SU-DHL-6 (cell line): ENCODE measurements around the gene RALGPS1.

Experiments
- H2AFZ ChIP-seq: fragments of 200-600 bp; sonication (generic); 2 replicates; pipeline ENCODE4 v1.6.1; 2014; ENCODE audit warnings: low read depth, mild to moderate bottlenecking, moderate library complexity, mixed read lengths, antibody characterized with exemption, low read length; ENCODE audit not compliant: severe bottlenecking
- H3F3A ChIP-seq: fragments of 200-600 bp; shearing (Covaris generic); 2 replicates; pipeline ENCODE4 v1.6.0; 2016; ENCODE audit warnings: antibody characterized with exemption, mild to moderate bottlenecking; ENCODE audit not compliant: insufficient read depth
- H3K27ac ChIP-seq: fragments of 200-600 bp; sonication (generic); 2 replicates; pipeline ENCODE4 v1.5.1; 2016; ENCODE audit warnings: low read depth, mild to moderate bottlenecking, low read length, moderate library complexity, mixed read lengths
- H3K27me3 ChIP-seq: fragments of 200-600 bp; sonication (generic), shearing (Covaris generic); 2 replicates; pipeline ENCODE4 v1.6.0; 2014; ENCODE audit warnings: mild to moderate bottlenecking, low read length
- H3K36me3 ChIP-seq: fragments of 200-600 bp; sonication (generic); 2 replicates; pipeline ENCODE4 v1.6.1; 2014; ENCODE audit warnings: mild to moderate bottlenecking, low read length, mixed read lengths
- H3K4me2 ChIP-seq: fragments of 300-600, 200-600 bp; shearing (Covaris generic), sonication (generic); 2 replicates; pipeline ENCODE4 v1.6.0; 2014; ENCODE audit warnings: low read length, low read depth, mild to moderate bottlenecking; ENCODE audit not compliant: poor library complexity, severe bottlenecking
- H3K4me3 ChIP-seq: fragments of 200-600 bp; sonication (generic); 2 replicates; pipeline ENCODE4 v1.5.1; 2014; ENCODE audit warnings: antibody characterized with exemption, low read length, mild to moderate bottlenecking, mixed read lengths; ENCODE audit not compliant: insufficient read depth, poor library complexity, severe bottlenecking
- H3K79me2 ChIP-seq: fragments of 200-600 bp; sonication (generic); 2 replicates; pipeline ENCODE4 v1.6.1; 2014; ENCODE audit warnings: mild to moderate bottlenecking, low read length, moderate library complexity; ENCODE audit not compliant: insufficient read depth
- H3K9ac ChIP-seq: fragments of 200-600 bp; sonication (generic); 2 replicates; pipeline ENCODE4 v1.7.0; 2014; ENCODE audit warnings: mild to moderate bottlenecking, low read length
- H3K9me2 ChIP-seq: fragments of 200-600 bp; sonication (generic); replicated peaks from 2 replicates; pipeline ENCODE4 v1.6.1; 2014; ENCODE audit warnings: low read length; ENCODE audit not compliant: insufficient read depth
- H3K9me3 ChIP-seq: fragments of 200-600 bp; sonication (generic); 2 replicates; pipeline ENCODE4 v1.6.1; 2014; ENCODE audit warnings: low read length, mixed read lengths; ENCODE audit not compliant: insufficient read depth
- H4K20me1 ChIP-seq: fragments of 200-600 bp; sonication (generic); 2 replicates; pipeline ENCODE4 v1.6.1; 2014; ENCODE audit warnings: low read depth, mild to moderate bottlenecking, antibody characterized with exemption, low read length, moderate library complexity, mixed read lengths
- EZH2phosphoT487 ChIP-seq: fragments of 200-600 bp; sonication (generic), shearing (Covaris generic); conservative IDR thresholded peaks from 2 replicates; pipeline ENCODE4 v1.6.1; 2018; ENCODE audit warnings: mild to moderate bottlenecking, antibody characterized with exemption, low read length, moderate library complexity, mixed read lengths
- TF ChIP-seq, protein P1 (sequence below): fragments of 200-600 bp; sonication (generic); IDR thresholded peaks from one replicate; pipeline ENCODE4 v1.5.1; 2017; ENCODE audit warnings: antibody characterized with exemption, mild to moderate bottlenecking, low read length, moderate library complexity; ENCODE audit not compliant: insufficient read depth, poor library complexity, severe bottlenecking

The RALGPS1 gene

GRCh38 chr9:127079446-127080140, 165.0 kb downstream of the RALGPS1 start:
- Histone ChIP-seq H3K9me2 (no peaks in the 10 kb centered on the region), H3K4me2 (no peak overlapping the region), H2AFZ (no peak overlapping the region), H3K27me3 (no peaks in the 10 kb centered on the region), H3K9ac (no peak overlapping the region), H3K27ac (no peak overlapping the region), H3K9me3 (no peaks in the 10 kb centered on the region), H4K20me1 (no peaks in the 10 kb centered on the region), H3K36me3 (no peaks in the 10 kb centered on the region), H3K4me3 (no peak overlapping the region), H3F3A (no peaks in the 10 kb centered on the region), H3K79me2 (no peaks in the 10 kb centered on the region)
- no peak for TF ChIP-seq EZH2phosphoT487
- TF ChIP-seq, protein P1, sequence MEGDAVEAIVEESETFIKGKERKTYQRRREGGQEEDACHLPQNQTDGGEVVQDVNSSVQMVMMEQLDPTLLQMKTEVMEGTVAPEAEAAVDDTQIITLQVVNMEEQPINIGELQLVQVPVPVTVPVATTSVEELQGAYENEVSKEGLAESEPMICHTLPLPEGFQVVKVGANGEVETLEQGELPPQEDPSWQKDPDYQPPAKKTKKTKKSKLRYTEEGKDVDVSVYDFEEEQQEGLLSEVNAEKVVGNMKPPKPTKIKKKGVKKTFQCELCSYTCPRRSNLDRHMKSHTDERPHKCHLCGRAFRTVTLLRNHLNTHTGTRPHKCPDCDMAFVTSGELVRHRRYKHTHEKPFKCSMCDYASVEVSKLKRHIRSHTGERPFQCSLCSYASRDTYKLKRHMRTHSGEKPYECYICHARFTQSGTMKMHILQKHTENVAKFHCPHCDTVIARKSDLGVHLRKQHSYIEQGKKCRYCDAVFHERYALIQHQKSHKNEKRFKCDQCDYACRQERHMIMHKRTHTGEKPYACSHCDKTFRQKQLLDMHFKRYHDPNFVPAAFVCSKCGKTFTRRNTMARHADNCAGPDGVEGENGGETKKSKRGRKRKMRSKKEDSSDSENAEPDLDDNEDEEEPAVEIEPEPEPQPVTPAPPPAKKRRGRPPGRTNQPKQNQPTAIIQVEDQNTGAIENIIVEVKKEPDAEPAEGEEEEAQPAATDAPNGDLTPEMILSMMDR: no peak

DNA sequence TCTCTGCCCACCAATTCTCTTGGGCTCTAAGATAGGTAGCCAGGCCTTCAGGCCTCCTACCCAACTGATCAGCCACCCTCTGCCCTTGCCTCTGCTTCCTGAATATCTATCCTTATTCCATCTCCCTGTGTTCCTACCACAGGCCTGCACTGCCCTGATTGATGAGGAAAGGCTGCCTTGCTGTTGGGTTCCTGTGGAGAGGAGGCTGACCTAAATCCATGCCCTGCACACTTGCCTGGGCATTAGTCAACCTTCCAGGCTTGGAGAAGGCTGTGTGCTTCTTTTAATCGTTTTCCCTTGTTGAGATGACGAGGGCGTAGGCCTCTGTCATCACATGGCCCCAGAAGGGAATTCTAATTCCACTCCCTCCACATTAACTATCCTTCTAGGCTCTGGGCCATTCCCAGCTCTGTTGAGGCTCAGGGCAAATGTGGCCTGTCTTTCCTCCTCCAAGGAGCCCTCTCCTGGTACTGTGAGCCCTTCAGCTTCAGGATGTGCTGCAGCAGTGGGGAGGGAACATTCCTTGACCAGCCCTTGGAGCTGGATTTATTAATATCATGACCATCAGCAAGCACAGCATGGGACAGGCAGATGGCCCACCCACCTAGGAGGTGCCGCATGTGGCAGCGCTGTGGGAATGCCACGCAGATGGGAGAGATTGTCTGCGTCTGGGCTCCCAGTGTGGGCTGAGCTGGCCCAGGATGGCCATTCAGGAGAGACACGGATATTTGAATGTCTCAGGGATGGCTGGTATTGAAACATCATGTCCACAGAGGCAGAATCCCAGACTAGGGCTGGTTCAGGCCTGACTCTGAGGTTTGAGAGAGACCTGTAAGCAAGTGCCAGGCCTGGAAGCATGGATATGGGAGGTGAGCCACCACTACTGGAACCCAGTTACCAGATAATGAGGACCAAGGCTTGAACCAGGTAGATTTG, 166.9 kb downstream of the RALGPS1 start:
- Histone ChIP-seq H2AFZ (no peak overlapping the region), H3K9me2 (no peaks in the 10 kb centered on the region), H3K79me2 (no peaks in the 10 kb centered on the region), H3K27me3 (no peaks in the 10 kb centered on the region), H3K36me3 (no peaks in the 10 kb centered on the region), H3F3A (no peaks in the 10 kb centered on the region), H3K9ac (no peak overlapping the region), H4K20me1 (0 out of 2 replicates have a peak, but pooled peaks cover 4% of the 10 kb centered on the region), H3K9me3 (no peaks in the 10 kb centered on the region), H3K27ac (no peak overlapping the region), H3K4me2 (no peak overlapping the region), H3K4me3 (no peak overlapping the region)
- TF ChIP-seq, protein P1: no peak
- no peak for TF ChIP-seq EZH2phosphoT487

DNA sequence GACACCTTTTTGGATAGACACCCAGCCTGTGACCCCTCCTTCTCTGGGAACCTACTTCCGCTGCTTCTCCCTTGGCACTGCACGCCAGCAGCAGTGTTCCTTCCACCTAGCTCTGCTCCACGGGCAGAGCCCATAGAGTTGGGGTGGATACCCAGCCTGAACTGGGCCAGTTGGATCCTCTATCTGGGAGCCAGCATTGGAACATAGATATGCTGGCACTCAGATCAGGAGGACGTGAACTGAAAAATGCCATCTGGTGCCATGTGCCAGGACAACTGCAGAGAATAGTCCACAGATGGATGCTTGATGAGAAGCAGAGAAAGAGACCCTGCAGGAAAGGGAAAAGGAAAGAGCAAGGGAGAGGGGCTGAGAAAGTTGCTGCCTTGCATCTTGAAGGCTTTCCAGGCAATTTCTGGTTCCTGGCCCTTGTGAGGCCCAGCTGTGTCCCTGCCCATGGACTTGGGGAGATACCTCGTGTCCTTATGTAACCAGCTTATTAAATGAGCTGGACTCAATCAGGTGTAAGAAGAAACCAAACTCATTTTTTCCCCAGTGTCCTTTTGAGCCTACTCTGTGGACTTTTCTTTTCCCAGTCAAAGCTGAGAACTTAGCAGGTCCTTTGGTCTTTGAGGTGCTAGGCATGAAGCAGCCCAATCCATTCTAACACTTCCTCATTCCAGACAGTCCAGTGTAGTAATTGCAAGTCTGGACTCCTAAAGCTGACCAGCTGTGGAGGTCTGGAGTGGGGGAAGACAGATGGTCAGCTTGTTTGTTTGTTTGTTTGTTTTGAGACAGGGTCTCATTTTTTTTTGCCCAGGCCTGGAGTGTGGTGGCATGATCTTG, 168.8 kb downstream of the RALGPS1 start:
- no peaks in the 10 kb centered on the region for H3K36me3 ChIP-seq
- no peak overlapping the region for H3K27ac ChIP-seq
- H3K4me2 ChIP-seq: no peak overlapping the region
- H3K9ac ChIP-seq: no peak overlapping the region
- 0 out of 2 replicates have a peak, but pooled peaks cover 5% of the 10 kb centered on the region for H4K20me1 ChIP-seq
- H3F3A ChIP-seq: no peaks in the 10 kb centered on the region
- no peak overlapping the region for H2AFZ ChIP-seq
- TF ChIP-seq EZH2phosphoT487: no peak
- TF ChIP-seq, protein P1: no peak
- no peaks in the 10 kb centered on the region for H3K9me2 ChIP-seq
- H3K9me3 ChIP-seq: no peaks in the 10 kb centered on the region
- H3K79me2 ChIP-seq: no peaks in the 10 kb centered on the region
- no peaks in the 10 kb centered on the region for H3K27me3 ChIP-seq
- H3K4me3 ChIP-seq: no peak overlapping the region
